SU-DHL-6 (cell line): Measurements from ENCODE around the gene ZNF70.

Source experiments
- H2AFZ ChIP-seq: fragments of 200-600 bp; sonication (generic); 2 replicates; pipeline ENCODE4 v1.6.1; 2014; ENCODE audit warnings: low read depth, mild to moderate bottlenecking, moderate library complexity, mixed read lengths, antibody characterized with exemption, low read length; ENCODE audit not compliant: severe bottlenecking
- H3F3A ChIP-seq: fragments of 200-600 bp; shearing (Covaris generic); 2 replicates; pipeline ENCODE4 v1.6.0; 2016; ENCODE audit warnings: antibody characterized with exemption, mild to moderate bottlenecking; ENCODE audit not compliant: insufficient read depth
- H3K27ac ChIP-seq: fragments of 200-600 bp; sonication (generic); 2 replicates; pipeline ENCODE4 v1.5.1; 2016; ENCODE audit warnings: low read depth, mild to moderate bottlenecking, low read length, moderate library complexity, mixed read lengths
- H3K27me3 ChIP-seq: fragments of 200-600 bp; sonication (generic), shearing (Covaris generic); 2 replicates; pipeline ENCODE4 v1.6.0; 2014; ENCODE audit warnings: mild to moderate bottlenecking, low read length
- H3K36me3 ChIP-seq: fragments of 200-600 bp; sonication (generic); 2 replicates; pipeline ENCODE4 v1.6.1; 2014; ENCODE audit warnings: mild to moderate bottlenecking, low read length, mixed read lengths
- H3K4me2 ChIP-seq: fragments of 300-600, 200-600 bp; shearing (Covaris generic), sonication (generic); 2 replicates; pipeline ENCODE4 v1.6.0; 2014; ENCODE audit warnings: low read length, low read depth, mild to moderate bottlenecking; ENCODE audit not compliant: poor library complexity, severe bottlenecking
- H3K4me3 ChIP-seq: fragments of 200-600 bp; sonication (generic); 2 replicates; pipeline ENCODE4 v1.5.1; 2014; ENCODE audit warnings: antibody characterized with exemption, low read length, mild to moderate bottlenecking, mixed read lengths; ENCODE audit not compliant: insufficient read depth, poor library complexity, severe bottlenecking
- H3K79me2 ChIP-seq: fragments of 200-600 bp; sonication (generic); 2 replicates; pipeline ENCODE4 v1.6.1; 2014; ENCODE audit warnings: mild to moderate bottlenecking, low read length, moderate library complexity; ENCODE audit not compliant: insufficient read depth
- H3K9ac ChIP-seq: fragments of 200-600 bp; sonication (generic); 2 replicates; pipeline ENCODE4 v1.7.0; 2014; ENCODE audit warnings: mild to moderate bottlenecking, low read length
- H3K9me2 ChIP-seq: fragments of 200-600 bp; sonication (generic); replicated peaks from 2 replicates; pipeline ENCODE4 v1.6.1; 2014; ENCODE audit warnings: low read length; ENCODE audit not compliant: insufficient read depth
- H3K9me3 ChIP-seq: fragments of 200-600 bp; sonication (generic); 2 replicates; pipeline ENCODE4 v1.6.1; 2014; ENCODE audit warnings: low read length, mixed read lengths; ENCODE audit not compliant: insufficient read depth
- H4K20me1 ChIP-seq: fragments of 200-600 bp; sonication (generic); 2 replicates; pipeline ENCODE4 v1.6.1; 2014; ENCODE audit warnings: low read depth, mild to moderate bottlenecking, antibody characterized with exemption, low read length, moderate library complexity, mixed read lengths
- CTCF ChIP-seq: fragments of 200-600 bp; sonication (generic); IDR thresholded peaks from one replicate; pipeline ENCODE4 v1.5.1; 2017; ENCODE audit warnings: antibody characterized with exemption, mild to moderate bottlenecking, low read length, moderate library complexity; ENCODE audit not compliant: insufficient read depth, poor library complexity, severe bottlenecking
- EZH2phosphoT487 ChIP-seq: fragments of 200-600 bp; sonication (generic), shearing (Covaris generic); conservative IDR thresholded peaks from 2 replicates; pipeline ENCODE4 v1.6.1; 2018; ENCODE audit warnings: mild to moderate bottlenecking, antibody characterized with exemption, low read length, moderate library complexity, mixed read lengths

Gene ZNF70

GRCh38 chr22:23754980-23755636 is 4.2 kb upstream of the ZNF70 start:
- H3K9ac ChIP-seq: peak overlapping the region; percentile 35
- peak overlapping the region; percentile 90 for H3K4me2 ChIP-seq
- peak overlapping the region; percentile 58 for H2AFZ ChIP-seq
- TF ChIP-seq EZH2phosphoT487 (no peak), CTCF (no peak)
- no peak overlapping the region for H3K4me3 ChIP-seq
- H3K9me2 ChIP-seq: no peaks in the 10 kb centered on the region
- no peaks in the 10 kb centered on the region for H4K20me1 ChIP-seq
- H3K27ac ChIP-seq: peak overlapping the region; percentile 92
- no peaks in the 10 kb centered on the region for H3K27me3 ChIP-seq
- peaks cover 7% of the 10 kb centered on the region; the same call in 1 of the 2 replicates for H3K79me2 ChIP-seq
- H3K9me3 ChIP-seq: no peaks in the 10 kb centered on the region
- no peaks in the 10 kb centered on the region for H3K36me3 ChIP-seq
- H3F3A ChIP-seq: peaks cover 48% of the 10 kb centered on the region

DNA sequence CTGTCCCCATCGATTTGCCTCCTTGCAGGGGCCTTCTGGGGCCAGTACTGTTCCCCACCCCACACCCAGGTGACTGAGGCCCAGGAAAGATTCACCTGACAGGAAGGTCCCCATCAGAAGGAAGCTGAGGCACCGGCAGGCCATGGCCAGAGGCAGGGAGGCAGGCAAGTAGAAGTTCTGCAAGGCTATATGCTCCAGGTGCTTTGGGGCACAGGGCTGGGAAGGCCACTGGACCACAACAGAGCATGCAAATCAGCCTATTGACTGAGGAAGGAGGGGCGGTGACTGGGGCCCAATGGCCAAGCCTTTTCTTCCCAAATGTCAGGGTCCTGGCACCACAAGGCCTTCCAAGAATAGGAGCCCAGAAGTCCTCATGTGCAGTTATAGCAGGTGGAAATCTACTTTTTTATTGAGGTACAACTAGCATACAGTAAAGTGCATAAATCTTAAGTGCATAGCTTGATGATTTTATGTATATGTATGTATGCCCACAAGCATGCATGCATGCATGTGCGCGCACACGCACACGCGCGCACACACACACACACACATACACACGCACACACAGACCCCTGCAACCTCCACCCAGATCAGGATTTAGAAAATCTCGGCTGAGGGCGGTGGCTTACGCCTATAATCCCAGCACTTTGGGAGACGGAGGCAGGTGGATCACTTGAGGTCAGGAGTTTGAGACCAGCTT is 3.5 kb upstream of the ZNF70 start, which contains the start of gene VPREB3:
Gene VPREB3, minus strand, starts transcription at position 206 of the 700 bp plus-strand sequence. Its CDS starts 62 bp downstream, at position 144.
- peak within 1 kb of the TSS; percentile 90 for H3K4me2 ChIP-seq
- H3K79me2 ChIP-seq: peaks cover 7% of the 10 kb centered on the region; the same call in 1 of the 2 replicates
- peaks cover 47% of the 10 kb centered on the region for H3F3A ChIP-seq
- peak within 1 kb of the TSS; percentile 58 for H2AFZ ChIP-seq
- no peaks in the 10 kb centered on the region for H4K20me1 ChIP-seq
- peak within 1 kb of the TSS; percentile 93 for H3K9ac ChIP-seq
- no peaks in the 10 kb centered on the region for H3K27me3 ChIP-seq
- H3K9me2 ChIP-seq: no peaks in the 10 kb centered on the region
- H3K9me3 ChIP-seq: no peaks in the 10 kb centered on the region
- peak within 1 kb of the TSS; percentile 80 for H3K4me3 ChIP-seq
- no peaks in the 10 kb centered on the region for H3K36me3 ChIP-seq
- H3K27ac ChIP-seq: peak within 1 kb of the TSS; percentile 92
- no peak for TF ChIP-seq CTCF
- TF ChIP-seq EZH2phosphoT487: no peak

DNA sequence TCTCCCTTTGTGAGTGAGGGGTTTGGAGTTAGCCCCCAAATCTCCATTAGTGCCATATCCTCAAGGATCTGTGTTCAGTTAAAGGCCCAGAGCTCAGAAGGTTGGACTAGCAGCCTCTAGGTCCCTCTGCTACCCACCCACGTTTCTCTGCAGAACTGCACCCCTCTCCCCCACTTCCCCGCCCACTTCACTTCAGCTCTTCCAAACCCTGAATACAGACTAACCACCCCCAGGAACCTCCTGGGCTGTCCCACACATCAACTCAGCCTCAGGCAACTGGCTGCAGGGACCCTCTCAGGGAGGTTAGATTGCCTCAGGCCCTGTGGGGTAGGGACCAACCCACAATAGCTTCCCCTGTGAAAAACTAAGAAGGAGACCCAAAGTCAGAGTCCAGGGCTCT is 2.5 kb upstream of the ZNF70 start:
- Histone ChIP-seq H2AFZ (no peak overlapping the region), H3K9me2 (no peaks in the 10 kb centered on the region), H3K9me3 (no peaks in the 10 kb centered on the region), H3K4me3 (peak overlapping the region; percentile 80), H3K36me3 (no peaks in the 10 kb centered on the region), H3K9ac (peak overlapping the region; percentile 93), H4K20me1 (no peaks in the 10 kb centered on the region), H3K4me2 (peak overlapping the region; percentile 90), H3K27me3 (no peaks in the 10 kb centered on the region), H3K27ac (peak overlapping the region; percentile 92), H3F3A (peaks cover 47% of the 10 kb centered on the region), H3K79me2 (peaks cover 7% of the 10 kb centered on the region; the same call in 1 of the 2 replicates)
- TF ChIP-seq CTCF (no peak), EZH2phosphoT487 (no peak)
